ENCODE measurements around the gene DVL1.

Gene DVL1

GRCh38 chr1:1295154-1295923 lies 53.9 kb downstream of the DVL1 start:
- H3K4me3 ChIP-seq (ENCODE audit: low read length): no peak overlapping the region
- H3K9ac ChIP-seq (ENCODE audit: low read depth, low read length): no peak overlapping the region
- H3K4me1 ChIP-seq (ENCODE audit: control insufficient read depth, insufficient read depth, low read length): peaks cover 13% of the 10 kb centered on the region
- H3K9me3 ChIP-seq (replicated peaks; ENCODE audit: low read length): no peaks in the 10 kb centered on the region
- no peak overlapping the region for H3K4me2 ChIP-seq (ENCODE audit: low read length)
- peaks cover 37% of the 10 kb centered on the region for H3K36me3 ChIP-seq (ENCODE audit: insufficient read depth, low read length)
- no peaks in the 10 kb centered on the region for H3K27me3 ChIP-seq (ENCODE audit: control insufficient read depth, insufficient read depth, low read length)

GRCh38 chr1:1294250-1294890 lies 54.8 kb downstream of the DVL1 start:
- Histone ChIP-seq H3K4me3 (ENCODE audit: low read length) (no peak overlapping the region), H3K4me2 (ENCODE audit: low read length) (no peak overlapping the region), H3K9ac (ENCODE audit: low read depth, low read length) (no peak overlapping the region), H3K27me3 (ENCODE audit: control insufficient read depth, insufficient read depth, low read length) (no peaks in the 10 kb centered on the region), H3K36me3 (ENCODE audit: insufficient read depth, low read length) (peaks cover 28% of the 10 kb centered on the region), H3K9me3 (replicated peaks; ENCODE audit: low read length) (no peaks in the 10 kb centered on the region), H3K4me1 (ENCODE audit: control insufficient read depth, insufficient read depth, low read length) (peaks cover 15% of the 10 kb centered on the region)

GRCh38 chr1:1293263-1294249 lies 55.7 kb downstream of the DVL1 start:
- H3K27me3 ChIP-seq (ENCODE audit: control insufficient read depth, insufficient read depth, low read length): no peaks in the 10 kb centered on the region
- H3K4me1 ChIP-seq (ENCODE audit: control insufficient read depth, insufficient read depth, low read length): peaks cover 15% of the 10 kb centered on the region
- H3K9me3 ChIP-seq (replicated peaks; ENCODE audit: low read length): no peaks in the 10 kb centered on the region
- no peak overlapping the region for H3K9ac ChIP-seq (ENCODE audit: low read depth, low read length)
- H3K4me3 ChIP-seq (ENCODE audit: low read length): no peak overlapping the region
- H3K4me2 ChIP-seq (ENCODE audit: low read length): no peak overlapping the region
- H3K36me3 ChIP-seq (ENCODE audit: insufficient read depth, low read length): peaks cover 26% of the 10 kb centered on the region

- H3K4me2 ChIP-seq (ENCODE audit: low read length): no peak overlapping the region
- H3K4me3 ChIP-seq (ENCODE audit: low read length): no peak overlapping the region
- H3K36me3 ChIP-seq (ENCODE audit: insufficient read depth, low read length): peaks cover 26% of the 10 kb centered on the region
- H3K4me1 ChIP-seq (ENCODE audit: control insufficient read depth, insufficient read depth, low read length): peaks cover 15% of the 10 kb centered on the region
- H3K9me3 ChIP-seq (replicated peaks; ENCODE audit: low read length): no peaks in the 10 kb centered on the region
- no peaks in the 10 kb centered on the region for H3K27me3 ChIP-seq (ENCODE audit: control insufficient read depth, insufficient read depth, low read length)
- no peak overlapping the region for H3K9ac ChIP-seq (ENCODE audit: low read depth, low read length)
Measured at GRCh38 chr1:1292851-1293250, 56.4 kb downstream of the DVL1 start.

GRCh38 chr1:1292442-1292779 lies 56.8 kb downstream of the DVL1 start:
- Histone ChIP-seq H3K27me3 (ENCODE audit: control insufficient read depth, insufficient read depth, low read length) (peaks cover 1% of the 10 kb centered on the region), H3K4me1 (ENCODE audit: control insufficient read depth, insufficient read depth, low read length) (peaks cover 15% of the 10 kb centered on the region), H3K9me3 (replicated peaks; ENCODE audit: low read length) (no peaks in the 10 kb centered on the region), H3K4me3 (ENCODE audit: low read length) (no peak overlapping the region), H3K9ac (ENCODE audit: low read depth, low read length) (no peak overlapping the region), H3K4me2 (ENCODE audit: low read length) (no peak overlapping the region), H3K36me3 (ENCODE audit: insufficient read depth, low read length) (peaks cover 26% of the 10 kb centered on the region)

- Histone ChIP-seq H3K36me3 (ENCODE audit: insufficient read depth, low read length) (peaks cover 25% of the 10 kb centered on the region), H3K9me3 (replicated peaks; ENCODE audit: low read length) (no peaks in the 10 kb centered on the region), H3K4me2 (ENCODE audit: low read length) (no peak overlapping the region), H3K27me3 (ENCODE audit: control insufficient read depth, insufficient read depth, low read length) (peaks cover 4% of the 10 kb centered on the region), H3K4me1 (ENCODE audit: control insufficient read depth, insufficient read depth, low read length) (peaks cover 15% of the 10 kb centered on the region), H3K4me3 (ENCODE audit: low read length) (no peak overlapping the region), H3K9ac (ENCODE audit: low read depth, low read length) (no peak overlapping the region)
Measured at GRCh38 chr1:1291548-1292441, 57.4 kb downstream of the DVL1 start.

- Histone ChIP-seq H3K9me3 (replicated peaks; ENCODE audit: low read length) (no peaks in the 10 kb centered on the region), H3K4me1 (ENCODE audit: control insufficient read depth, insufficient read depth, low read length) (peaks cover 15% of the 10 kb centered on the region), H3K27me3 (ENCODE audit: control insufficient read depth, insufficient read depth, low read length) (peaks cover 7% of the 10 kb centered on the region), H3K36me3 (ENCODE audit: insufficient read depth, low read length) (peaks cover 22% of the 10 kb centered on the region), H3K4me3 (ENCODE audit: low read length) (no peak overlapping the region), H3K4me2 (ENCODE audit: low read length) (no peak overlapping the region), H3K9ac (ENCODE audit: low read depth, low read length) (no peak overlapping the region)
Measured at GRCh38 chr1:1291023-1291528, 58.1 kb downstream of the DVL1 start.

- no peak overlapping the region for H3K4me2 ChIP-seq (ENCODE audit: low read length)
- no peak overlapping the region for H3K9ac ChIP-seq (ENCODE audit: low read depth, low read length)
- no peaks in the 10 kb centered on the region for H3K9me3 ChIP-seq (replicated peaks; ENCODE audit: low read length)
- H3K27me3 ChIP-seq (ENCODE audit: control insufficient read depth, insufficient read depth, low read length): peaks cover 15% of the 10 kb centered on the region
- peaks cover 17% of the 10 kb centered on the region for H3K36me3 ChIP-seq (ENCODE audit: insufficient read depth, low read length)
- peaks cover 15% of the 10 kb centered on the region for H3K4me1 ChIP-seq (ENCODE audit: control insufficient read depth, insufficient read depth, low read length)
- H3K4me3 ChIP-seq (ENCODE audit: low read length): no peak overlapping the region
Measured at GRCh38 chr1:1290238-1290731, 58.9 kb downstream of the DVL1 start.

- H3K36me3 ChIP-seq (ENCODE audit: insufficient read depth, low read length): peaks cover 2% of the 10 kb centered on the region
- H3K4me2 ChIP-seq (ENCODE audit: low read length): no peak overlapping the region
- H3K9me3 ChIP-seq (replicated peaks; ENCODE audit: low read length): no peaks in the 10 kb centered on the region
- no peak overlapping the region for H3K9ac ChIP-seq (ENCODE audit: low read depth, low read length)
- H3K4me1 ChIP-seq (ENCODE audit: control insufficient read depth, insufficient read depth, low read length): peaks cover 20% of the 10 kb centered on the region
- H3K4me3 ChIP-seq (ENCODE audit: low read length): no peak overlapping the region
- peaks cover 16% of the 10 kb centered on the region for H3K27me3 ChIP-seq (ENCODE audit: control insufficient read depth, insufficient read depth, low read length)
Measured at GRCh38 chr1:1287288-1288110, 61.7 kb downstream of the DVL1 start.
